Psoas muscle (tissue), 8 donors: ENCODE data around the gene PDIA6. TPM values are rescaled to one million over a fixed set of nuclear protein-coding genes. Genes with fewer than 3 reads are reported as not detected.
A peak's percentile ranks its signal among the peaks of the same experiment; 100 is the strongest.

Experiments
- ATAC-seq, 4 donors: fragments of 200-7000 bp; cut with Tn5 transposase; one replicate each; pipeline ENCODE4 v1.9.1; 2020; ENCODE audit warnings: moderate library complexity in 3 of 4, mild to moderate bottlenecking in 2 of 4
- DNase-seq, 2 donors: peaks; one replicate each; pipeline ENCODE4 v3.0.0-alpha.2; 2020
- H3K27ac ChIP-seq: fragments of 200-600 bp; one replicate; pipeline ENCODE4 v1.8.0; 2022
- H3K27me3 ChIP-seq, 3 donors: fragments of 200-600 bp in 1 of 3; one replicate each; pipeline versions ENCODE4 v1.6.1 to v1.8.0; 2013 to 2022; ENCODE audit warnings: low read length in 2 of 3, mild to moderate bottlenecking in 2 of 3, moderate library complexity in 1 of 3; ENCODE audit not compliant: insufficient read depth in 3 of 3
- H3K36me3 ChIP-seq, 2 donors: fragments of 200-600 bp in 1 of 2; one replicate each; pipeline versions ENCODE4 v1.6.1 to v1.8.0; 2013 to 2022; ENCODE audit warnings: low read depth in 1 of 2, mild to moderate bottlenecking in 1 of 2, moderate library complexity in 1 of 2; ENCODE audit not compliant: insufficient read depth in 1 of 2
- H3K4me1 ChIP-seq: fragments of 200-600 bp; one replicate; pipeline ENCODE4 v1.8.0; 2022
- H3K4me3 ChIP-seq: fragments of 200-600 bp; one replicate; pipeline ENCODE4 v1.8.0; 2022; ENCODE audit warnings: mild to moderate bottlenecking
- H3K9me3 ChIP-seq: fragments of 200-600 bp; one replicate; pipeline ENCODE4 v1.8.0; 2022
- CTCF ChIP-seq: fragments of 200-600 bp; IDR thresholded peaks from one replicate; pipeline ENCODE4 v1.8.0; 2022; ENCODE audit warnings: antibody characterized with exemption
- WGBS, 3 donors: extraction: QIAGEN DNeasy Blood & Tissue Kit; methylation state at CpG; one replicate each; pipeline versions ENCODE4 v1.1.6 to v1.1.7; 2013; 5-methylcytosine and 5-hydroxymethylcytosine counted together
- intact Hi-C, 2 donors: fragments of 100-400 bp; cut with DNase I; formaldehyde crosslinking; loops; one replicate each; pipeline versions ENCODE4 v1.11.0 to v1.14.2; 2022
- polyA plus RNA-seq, 3 donors: library from polyadenylated mRNA; stranded (reverse); fragments of 200-250 nt; gene quantifications; one replicate each; pipeline ENCODE4 v1.2.3, GENCODE V29; 2013
- total RNA-seq, 4 donors: library from RNA; stranded (reverse); fragmentation: NEBNext Ultra II Directional in 2 of 4; extraction: Animal tissue kit (Norgen Biotek cat#: 25700) in 2 of 4; gene quantifications; one replicate each; pipeline versions ENCODE4 v1.2.1 to v1.2.4, GENCODE V29; 2021 to 2023
- donor health status: healthy with polysubstance abuse.
- donor health status: DM: no; HTN: no; CAD: no; lungs with moderate emphysema.
- donor health status: Bipolar disorder and iron deficiency.
- donor health status: healthy.
- donor health status: DM: yes; HTN: yes; CAD: no.
- donor health status: DM: no; HTN: no; CAD: no.
- donor health status: DM: no; HTN: no; CAD: no.
- donor health status: DM: yes; HTN: yes; CAD: no.

PDIA6 gene
- total and polyA plus RNA-seq, 7 donors, result 40.1 to 139 (median 56.7) TPM

GRCh38 chr2:10860081-10860813, 47.7 kb upstream of the PDIA6 start:
- no peaks in the 10 kb centered on the region for H3K9me3 ChIP-seq
- DNase-seq (no peak), ATAC-seq (no peak)
- intact Hi-C loops, result no loop called here
- no peak overlapping the region for H3K27ac ChIP-seq
- H3K4me3 ChIP-seq, result no peak overlapping the region
- TF ChIP-seq CTCF, result no peak
- H3K4me1 ChIP-seq, result peaks cover 9% of the 10 kb centered on the region
- WGBS, 3 donors, result 78 to 87% (median 83%) methylated on average over 13 of the region's 13 CpGs
- H3K36me3 ChIP-seq, result no peaks in the 10 kb centered on the region
- peaks cover 0 to 3% (median 0%) of the 10 kb centered on the region in 3 donors for H3K27me3 ChIP-seq

GRCh38 chr2:10859278-10859677, 46.7 kb upstream of the PDIA6 start:
- Histone ChIP-seq H3K4me1 (no peaks in the 10 kb centered on the region), H3K27ac (no peak overlapping the region), H3K27me3 (peaks cover 0 to 3% (median 0%) of the 10 kb centered on the region in 3 donors), H3K9me3 (no peaks in the 10 kb centered on the region), H3K4me3 (no peak overlapping the region), H3K36me3 (no peaks in the 10 kb centered on the region)
- intact Hi-C loops, result no loop called here
- no peak for TF ChIP-seq CTCF
- 94 to 98% (median 95%) methylated on average over 6 of the region's 6 CpGs for WGBS, 3 donors
- DNase-seq, result no peak
- no peak for ATAC-seq

GRCh38 chr2:10848541-10848940, 36.0 kb upstream of the PDIA6 start:
- no peak for ATAC-seq
- no peak for DNase-seq
- Histone ChIP-seq H3K9me3 (no peaks in the 10 kb centered on the region), H3K4me1 (peaks cover 22% of the 10 kb centered on the region), H3K27me3 (no peaks in the 10 kb centered on the region), H3K27ac (no peak overlapping the region), H3K36me3 (no peaks in the 10 kb centered on the region), H3K4me3 (no peak overlapping the region)
- no peak for TF ChIP-seq CTCF
- intact Hi-C loops, result no loop called here
- WGBS, 3 donors, result 78 to 91% (median 84%) methylated on average over 4 of the region's 4 CpGs

- ATAC-seq, result peak; percentile 74 to 79 (median 76)
- Histone ChIP-seq H3K36me3 (no peaks in the 10 kb centered on the region), H3K4me1 (peaks cover 30% of the 10 kb centered on the region), H3K9me3 (no peaks in the 10 kb centered on the region), H3K4me3 (no peak overlapping the region), H3K27me3 (no peaks in the 10 kb centered on the region), H3K27ac (peak overlapping the region; percentile 74)
- WGBS, 3 donors, result 43 to 52% (median 49%) methylated on average over 7 of the region's 7 CpGs
- TF ChIP-seq CTCF, result no peak
- intact Hi-C loops, result no loop called here
- peak; percentile 51 to 88 for DNase-seq
Observed at GRCh38 chr2:10847008-10847407, 34.4 kb upstream of the PDIA6 start.
